Measurements from ENCODE around the gene MRGPRD.

Gene MRGPRD

GRCh38 chr11:68999093-68999747 lies 18.4 kb upstream of the MRGPRD start:
- no peak for TF ChIP-seq CTCF (IDR thresholded peaks at IDR 0.05; ENCODE audit: borderline replicate concordance, control extremely low read depth, extremely low read depth, insufficient read depth, missing control alignments)
- in situ Hi-C loops (cut with MboI; ENCODE audit: low sequenced_read_pairs, unreplicated experiment): no loop called here
- DNase-seq (ENCODE audit: low spot score): no peak

- no peak for TF ChIP-seq CTCF (IDR thresholded peaks at IDR 0.05; ENCODE audit: borderline replicate concordance, control extremely low read depth, extremely low read depth, insufficient read depth, missing control alignments)
- in situ Hi-C loops (cut with MboI; ENCODE audit: low sequenced_read_pairs, unreplicated experiment): no loop called here
- no peak for DNase-seq (ENCODE audit: low spot score)
Observed at GRCh38 chr11:68998390-68998911, 17.7 kb upstream of the MRGPRD start.

GRCh38 chr11:68997995-68998348 lies 17.2 kb upstream of the MRGPRD start:
- TF ChIP-seq CTCF (IDR thresholded peaks at IDR 0.05; ENCODE audit: borderline replicate concordance, control extremely low read depth, extremely low read depth, insufficient read depth, missing control alignments): no peak
- in situ Hi-C loops (cut with MboI; ENCODE audit: low sequenced_read_pairs, unreplicated experiment): no loop called here
- no peak for DNase-seq (ENCODE audit: low spot score)

- DNase-seq (ENCODE audit: low spot score): no peak
- TF ChIP-seq CTCF (IDR thresholded peaks at IDR 0.05; ENCODE audit: borderline replicate concordance, control extremely low read depth, extremely low read depth, insufficient read depth, missing control alignments): no peak
- in situ Hi-C loops (cut with MboI; ENCODE audit: low sequenced_read_pairs, unreplicated experiment): no loop called here
Observed at GRCh38 chr11:68997124-68997994, 16.6 kb upstream of the MRGPRD start.

GRCh38 chr11:68996376-68997123 lies 15.8 kb upstream of the MRGPRD start:
- in situ Hi-C loops (cut with MboI; ENCODE audit: low sequenced_read_pairs, unreplicated experiment): no loop called here
- TF ChIP-seq CTCF (IDR thresholded peaks at IDR 0.05; ENCODE audit: borderline replicate concordance, control extremely low read depth, extremely low read depth, insufficient read depth, missing control alignments): no peak
- no peak for DNase-seq (ENCODE audit: low spot score)

GRCh38 chr11:68994894-68995285 lies 14.1 kb upstream of the MRGPRD start:
- no peak for TF ChIP-seq CTCF (IDR thresholded peaks at IDR 0.05; ENCODE audit: borderline replicate concordance, control extremely low read depth, extremely low read depth, insufficient read depth, missing control alignments)
- no peak for DNase-seq (ENCODE audit: low spot score)
- in situ Hi-C loops (cut with MboI; ENCODE audit: low sequenced_read_pairs, unreplicated experiment): no loop called here

All from GM13976 (cell line).